Adrenal gland (tissue), 12 donors: ENCODE measurements around the gene UBE3C. TPM values are rescaled to one million over a fixed set of nuclear protein-coding genes. Genes with fewer than 3 reads are reported as not detected.

ENCODE experiments used
- DNase-seq, 7 donors: peaks; one replicate each; pipeline ENCODE4 v3.0.0-alpha.2; 2019 to 2020
- H3K27ac ChIP-seq, 5 donors: fragments of 200-600 bp; sonication (generic) in 4 of 5; 1 replicate in 3 of 5; 2 replicates in 2 of 5; pipeline versions ENCODE4 v1.5.1 to v1.8.0; 2016 to 2020; ENCODE audit warnings: mild to moderate bottlenecking in 1 of 5
- H3K27me3 ChIP-seq: fragments of 200-600 bp; 2 replicates; pipeline ENCODE4 v1.8.0; 2021
- H3K36me3 ChIP-seq, 2 donors: fragments of 200-600 bp; replicated peaks in 1 of 2; 1 replicate in 1 of 2; 2 replicates in 1 of 2; pipeline versions ENCODE4 v1.5.1 to v1.8.0; 2018 to 2022
- H3K4me1 ChIP-seq, 2 donors: fragments of 200-600 bp; replicated peaks in 1 of 2; 1 replicate in 1 of 2; 2 replicates in 1 of 2; pipeline versions ENCODE4 v1.5.1 to v1.8.0; 2018 to 2021
- H3K4me3 ChIP-seq, 4 donors: fragments of 200-600 bp; sonication (generic) in 3 of 4; one replicate each; pipeline ENCODE4 v1.5.1; 2016 to 2018
- H3K9me3 ChIP-seq, 3 donors: fragments of 200-600 bp; sonication (generic) in 1 of 3; replicated peaks in 1 of 3; 1 replicate in 2 of 3; 2 replicates in 1 of 3; pipeline versions ENCODE4 v1.5.1 to v1.8.0; 2016 to 2021
- POLR2A ChIP-seq, 2 donors: fragments of 450-650 bp; IDR thresholded peaks; one replicate each; pipeline ENCODE4 v1.6.1; 2017; ENCODE audit warnings: antibody characterized with exemption in 2 of 2, mild to moderate bottlenecking in 2 of 2, moderate library complexity in 1 of 2
- WGBS, 4 donors: extraction: QIAGEN DNeasy Blood & Tissue Kit in 2 of 4; methylation state at CpG; one replicate each; pipeline versions ENCODE4 v1.1.5 to v1.1.7; 2013 to 2017; 5-methylcytosine and 5-hydroxymethylcytosine counted together
- intact Hi-C, 2 donors: fragments of 100-400 bp; cut with DNase I; formaldehyde crosslinking; loops; one replicate each; pipeline versions ENCODE4 v1.14.1 to v1.15.0; 2022 to 2023
- polyA plus RNA-seq, 3 donors: library from polyadenylated mRNA; stranded (reverse); fragments of 200-250 nt in 2 of 3; fragments of 350-450 nt in 1 of 3; fragmentation: Illumina TruSeq in 1 of 3; extraction: RNeasy Lipid Tissue Mini Kit (QIAGEN cat#74804) in 1 of 3; gene quantifications; one replicate each; pipeline ENCODE4 v1.2.3, GENCODE V29; 2013 to 2014
- total RNA-seq, 9 donors: library from RNA; depleted of rRNA in 4 of 9; stranded (reverse); fragments of >200 nt in 4 of 9; fragments of 120-200 nt in 1 of 9; fragmentation: NEBNext Ultra II Directional in 1 of 9; extraction: Animal tissue kit (Norgen Biotek cat#: 25700) in 1 of 9; gene quantifications; one replicate each; pipeline versions ENCODE4 v1.1.0 to v1.2.4, GENCODE V29; 2013 to 2023
- TF ChIP-seq, protein P1 (sequence below), 6 experiments: fragments of 450-650 bp in 4 of 6; fragments of 200-600 bp in 2 of 6; sonication (generic) in 1 of 6; IDR thresholded peaks; 1 replicate in 5 of 6; 2 replicates in 1 of 6; pipeline versions ENCODE4 v1.5.1 to v1.8.0; 2016 to 2021; ENCODE audit warnings: antibody characterized with exemption in 6 of 6, mild to moderate bottlenecking in 2 of 6, moderate library complexity in 1 of 6
- donor health status: healthy with polysubstance abuse.
- donor health status: Bipolar disorder and iron deficiency.
- donor health status: DM: yes; HTN: yes; CAD: no.
- donor health status: DM: no; HTN: no; CAD: no.
- donor health status: DM: no; HTN: no; CAD: no.
- donor health status: DM: yes; HTN: yes; CAD: no.

UBE3C gene
- total and polyA plus RNA-seq, 12 donors = 11.7 to 58.1 (median 46.2) TPM

DNA sequence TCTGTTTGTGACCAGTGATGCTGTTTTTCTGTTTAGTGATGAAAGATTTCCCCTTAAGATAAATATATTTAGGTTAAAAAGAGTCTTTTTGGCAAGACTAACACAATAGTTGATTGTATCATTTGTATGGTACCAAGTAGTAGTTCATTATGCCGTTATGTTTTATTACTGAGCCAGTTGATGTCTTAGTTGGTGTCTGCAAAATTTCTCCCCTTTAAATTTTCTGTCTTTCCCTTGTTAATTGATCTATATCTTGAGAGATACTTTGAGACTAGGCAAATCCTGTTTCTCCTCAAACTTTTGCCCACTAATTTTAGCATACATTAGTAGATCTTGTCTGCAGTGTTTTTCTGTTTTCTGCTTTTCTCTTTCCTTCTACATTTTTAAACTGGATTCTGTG is 21.7 kb downstream of the UBE3C start:
- DNase-seq = no peak
- H3K9me3 ChIP-seq = peaks cover 0 to under 1% (median 0%) of the 10 kb centered on the region in 3 donors
- no peaks in the 10 kb centered on the region for H3K4me1 ChIP-seq
- 82 to 85% (median 82%) methylated on average over 1 of the region's 1 CpG for WGBS, 4 donors
- no peak overlapping the region for H3K4me3 ChIP-seq
- intact Hi-C loops = no loop called here
- H3K27me3 ChIP-seq = no peaks in the 10 kb centered on the region
- no peak overlapping the region for H3K27ac ChIP-seq
- peaks cover 0 to 6% of the 10 kb centered on the region in 2 donors for H3K36me3 ChIP-seq
- no peak for TF ChIP-seq POLR2A (IDR thresholded peaks at IDR 0.05)
- TF ChIP-seq, protein P1, sequence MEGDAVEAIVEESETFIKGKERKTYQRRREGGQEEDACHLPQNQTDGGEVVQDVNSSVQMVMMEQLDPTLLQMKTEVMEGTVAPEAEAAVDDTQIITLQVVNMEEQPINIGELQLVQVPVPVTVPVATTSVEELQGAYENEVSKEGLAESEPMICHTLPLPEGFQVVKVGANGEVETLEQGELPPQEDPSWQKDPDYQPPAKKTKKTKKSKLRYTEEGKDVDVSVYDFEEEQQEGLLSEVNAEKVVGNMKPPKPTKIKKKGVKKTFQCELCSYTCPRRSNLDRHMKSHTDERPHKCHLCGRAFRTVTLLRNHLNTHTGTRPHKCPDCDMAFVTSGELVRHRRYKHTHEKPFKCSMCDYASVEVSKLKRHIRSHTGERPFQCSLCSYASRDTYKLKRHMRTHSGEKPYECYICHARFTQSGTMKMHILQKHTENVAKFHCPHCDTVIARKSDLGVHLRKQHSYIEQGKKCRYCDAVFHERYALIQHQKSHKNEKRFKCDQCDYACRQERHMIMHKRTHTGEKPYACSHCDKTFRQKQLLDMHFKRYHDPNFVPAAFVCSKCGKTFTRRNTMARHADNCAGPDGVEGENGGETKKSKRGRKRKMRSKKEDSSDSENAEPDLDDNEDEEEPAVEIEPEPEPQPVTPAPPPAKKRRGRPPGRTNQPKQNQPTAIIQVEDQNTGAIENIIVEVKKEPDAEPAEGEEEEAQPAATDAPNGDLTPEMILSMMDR (IDR thresholded peaks at IDR 0.05) = no peak

DNA sequence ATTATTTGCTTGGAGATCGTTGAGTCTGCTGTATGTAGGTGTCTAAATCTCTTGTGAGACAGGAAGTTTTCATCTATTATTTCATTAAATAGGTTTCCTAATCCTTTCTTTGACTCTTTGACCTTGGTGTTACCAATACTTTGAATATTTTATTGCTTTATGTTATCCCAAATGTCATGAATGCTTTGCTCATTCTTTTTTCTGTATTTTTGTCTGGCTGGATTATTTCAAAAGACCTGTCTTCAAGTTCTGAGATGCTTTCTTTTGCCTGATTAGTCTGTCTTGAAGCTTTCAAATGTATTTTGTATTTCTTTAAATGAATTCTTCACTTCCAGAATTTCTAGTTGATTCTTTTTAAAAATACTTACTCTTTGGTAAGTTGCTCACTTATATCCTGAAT is 27.3 kb downstream of the UBE3C start:
- Histone ChIP-seq H3K27ac (no peak overlapping the region), H3K27me3 (no peaks in the 10 kb centered on the region), H3K4me3 (no peak overlapping the region), H3K9me3 (peaks cover 0 to 6% (median 6%) of the 10 kb centered on the region in 3 donors), H3K36me3 (peaks cover 0 to 20% of the 10 kb centered on the region in 2 donors), H3K4me1 (no peaks in the 10 kb centered on the region)
- TF ChIP-seq POLR2A (IDR thresholded peaks at IDR 0.05) = no peak
- TF ChIP-seq, protein P1 (IDR thresholded peaks at IDR 0.05) = no peak
- DNase-seq = no peak
- 94 to 100% (median 96%) methylated on average over 1 of the region's 1 CpG for WGBS, 4 donors
- intact Hi-C loops = no loop called here

DNA sequence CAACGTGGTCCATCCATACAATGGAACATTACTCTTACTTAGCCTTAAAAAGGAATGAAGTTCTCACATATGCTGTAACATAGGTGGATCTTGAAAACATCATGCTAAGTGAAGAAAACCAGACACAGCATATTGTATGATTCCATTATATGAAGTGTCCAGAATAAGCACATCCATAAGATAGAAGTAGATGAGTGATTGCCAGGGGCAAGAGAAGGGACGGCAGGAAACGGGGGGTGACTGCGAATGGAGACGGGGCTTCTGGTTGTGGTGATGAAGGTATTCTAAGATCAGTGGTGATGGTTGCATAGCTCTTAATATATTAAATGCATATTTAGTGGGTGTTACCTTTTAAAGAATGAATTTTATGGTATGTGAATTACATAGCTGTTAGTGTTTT is 29.8 kb downstream of the UBE3C start:
- H3K36me3 ChIP-seq = peaks cover 0 to 23% of the 10 kb centered on the region in 2 donors
- 83 to 94% (median 93%) methylated on average over 5 of the region's 5 CpGs for WGBS, 4 donors
- no peak overlapping the region for H3K27ac ChIP-seq
- intact Hi-C loops = no loop called here
- DNase-seq = no peak
- H3K9me3 ChIP-seq = peaks cover 0 to 6% (median 6%) of the 10 kb centered on the region in 3 donors
- no peaks in the 10 kb centered on the region for H3K27me3 ChIP-seq
- no peak overlapping the region for H3K4me3 ChIP-seq
- no peaks in the 10 kb centered on the region for H3K4me1 ChIP-seq
- TF ChIP-seq POLR2A (IDR thresholded peaks at IDR 0.05) = no peak
- TF ChIP-seq, protein P1 (IDR thresholded peaks at IDR 0.05) = no peak

DNA sequence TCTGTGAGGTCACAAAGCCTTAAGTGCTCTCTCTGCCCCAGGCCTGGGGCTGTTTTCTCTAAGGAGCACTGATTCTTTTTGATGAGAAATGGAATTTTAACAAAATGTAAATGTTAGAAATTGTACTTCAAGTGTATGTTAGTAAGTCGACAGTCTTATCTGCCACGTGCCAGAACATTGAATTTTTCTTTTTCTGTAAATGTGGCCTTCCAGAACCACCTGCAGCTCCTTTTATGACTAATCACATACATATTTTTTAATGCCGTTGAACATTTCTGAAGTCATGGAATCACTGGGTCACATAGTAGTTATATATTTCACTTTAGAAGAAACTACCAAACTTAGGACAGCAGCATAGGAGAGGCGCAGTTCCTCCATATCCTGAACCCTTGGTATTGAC is 38.0 kb downstream of the UBE3C start:
- Histone ChIP-seq H3K4me1 (no peaks in the 10 kb centered on the region), H3K36me3 (peaks cover 0 to 37% of the 10 kb centered on the region in 2 donors), H3K9me3 (no peaks in the 10 kb centered on the region), H3K27ac (no peak overlapping the region), H3K4me3 (no peak overlapping the region), H3K27me3 (no peaks in the 10 kb centered on the region)
- 92 to 95% (median 94%) methylated on average over 4 of the region's 4 CpGs for WGBS, 4 donors
- TF ChIP-seq, protein P1 (IDR thresholded peaks at IDR 0.05) = no peak
- no peak for TF ChIP-seq POLR2A (IDR thresholded peaks at IDR 0.05)
- intact Hi-C loops = no loop called here
- DNase-seq = no peak
